Activated CD4-positive, CD25-positive, alpha-beta regulatory T cell (primary cell): ENCODE results near the gene PLK4.
"Not testable (repeated sequence)": the region's sequence is repeated elsewhere in the genome, so short reads cannot be mapped to it uniquely, and the experiment has no call there.

Experiments
- DNase-seq, 4 experiments: peaks; one replicate each; lab custom pipeline; 2025; lab: John Stamatoyannopoulos, UW

The PLK4 gene

DNA sequence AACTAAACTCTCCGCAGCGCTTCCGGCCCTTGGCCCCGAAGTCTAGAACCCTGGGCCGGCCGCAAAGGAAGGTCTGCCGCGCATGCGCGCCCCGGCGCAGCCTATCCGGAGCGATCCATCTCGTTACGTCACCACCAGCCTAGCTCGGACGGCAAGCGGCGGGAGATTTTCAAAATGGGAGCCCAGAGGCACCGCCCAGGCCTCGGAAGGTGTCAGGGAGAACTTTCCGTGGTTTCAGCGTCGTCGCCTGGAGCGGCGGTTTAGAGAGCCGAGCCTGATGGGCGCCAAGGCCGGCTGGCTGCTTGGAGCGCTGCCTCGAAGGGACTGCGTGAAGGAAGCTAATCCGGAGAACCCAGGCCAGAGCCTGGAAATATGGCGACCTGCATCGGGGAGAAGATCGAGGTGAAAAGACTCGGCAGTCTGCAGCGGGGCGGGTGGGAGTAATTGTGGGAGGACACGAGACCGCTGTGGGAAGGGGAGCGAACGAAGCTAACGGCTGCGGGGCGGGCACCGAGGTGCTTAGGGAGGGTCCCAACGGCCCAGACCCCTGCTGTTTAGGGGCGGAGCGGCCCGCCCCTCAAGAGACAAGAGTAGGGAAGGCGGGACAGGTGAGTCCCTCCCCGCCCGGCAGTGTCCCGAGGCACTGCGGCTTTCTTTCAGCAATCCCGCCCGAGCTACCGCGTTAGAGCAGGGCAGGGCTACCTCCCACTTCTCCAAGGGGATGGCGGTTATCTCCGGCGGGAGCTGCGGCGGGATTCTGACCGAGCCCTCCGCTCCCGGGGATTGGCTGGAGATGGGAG lies at the start of gene PLK4:
Gene PLK4, plus strand, starts transcription at position 131 of the 800 bp plus-strand sequence. Its CDS starts 242 bp downstream, at position 373.
- peak; percentile 77 to 88 (median 85) for DNase-seq

DNA sequence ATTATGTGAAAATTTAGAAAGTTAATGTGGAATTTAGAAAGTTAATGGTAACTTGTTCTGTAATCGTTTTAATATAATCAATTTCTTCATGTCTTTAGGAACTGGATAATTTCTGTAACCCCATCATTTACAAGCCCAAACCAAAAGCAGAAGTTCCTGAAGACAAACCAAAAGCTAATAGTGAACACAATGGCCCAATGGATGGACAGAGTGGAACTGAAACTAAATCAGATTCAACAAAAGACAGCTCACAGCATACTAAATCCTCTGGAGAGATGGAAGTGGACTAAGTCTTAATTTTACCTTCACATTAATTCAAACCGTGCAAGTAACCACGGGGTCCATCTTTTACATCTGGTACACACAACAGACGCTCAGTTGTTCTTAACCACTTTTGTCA lies 48.1 kb upstream of the PLK4 start:
- DNase-seq, result no peak

DNA sequence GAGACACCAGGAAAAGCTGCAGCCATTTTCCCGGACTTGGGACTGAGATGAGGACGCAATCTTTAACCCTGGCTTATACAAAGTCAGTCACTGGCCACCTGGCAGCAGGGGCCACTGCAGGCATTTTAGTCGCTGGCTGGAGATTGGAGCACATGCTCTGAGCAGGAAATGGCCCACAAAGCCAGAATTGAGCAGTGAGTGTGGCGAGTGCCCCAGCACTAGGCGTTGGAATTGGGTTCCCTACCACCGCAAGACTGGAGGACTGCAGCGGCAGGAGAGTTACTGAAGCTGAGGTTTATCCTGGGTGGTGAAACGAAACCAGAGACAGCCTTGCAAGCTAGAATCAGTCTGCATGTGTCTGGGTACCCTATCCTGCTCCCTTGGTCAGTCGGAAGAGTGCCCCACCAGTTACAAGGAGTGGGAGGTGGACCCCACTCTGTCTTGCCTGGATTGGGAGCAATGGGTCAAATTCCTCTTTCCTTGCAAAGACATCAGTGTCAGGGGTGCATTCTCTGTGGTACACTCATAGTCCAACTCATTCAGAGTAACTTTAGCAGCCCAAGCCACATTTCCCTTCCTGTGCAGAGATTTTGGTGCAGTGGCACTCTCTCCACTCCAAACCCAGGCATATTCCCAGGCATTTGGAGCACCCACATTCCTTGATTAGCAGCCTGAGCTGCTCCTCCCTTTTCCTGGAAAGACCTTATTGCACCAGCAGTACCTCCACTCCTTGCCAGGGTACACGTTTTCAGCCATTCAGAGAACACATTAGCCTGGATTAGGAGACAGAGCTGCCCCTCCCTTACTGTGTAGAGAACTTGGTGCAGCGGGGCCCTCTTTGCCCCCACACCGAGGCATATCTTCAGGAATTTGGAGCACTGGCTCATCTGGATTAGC lies 36.7 kb upstream of the PLK4 start:
- DNase-seq, result no peak

DNA sequence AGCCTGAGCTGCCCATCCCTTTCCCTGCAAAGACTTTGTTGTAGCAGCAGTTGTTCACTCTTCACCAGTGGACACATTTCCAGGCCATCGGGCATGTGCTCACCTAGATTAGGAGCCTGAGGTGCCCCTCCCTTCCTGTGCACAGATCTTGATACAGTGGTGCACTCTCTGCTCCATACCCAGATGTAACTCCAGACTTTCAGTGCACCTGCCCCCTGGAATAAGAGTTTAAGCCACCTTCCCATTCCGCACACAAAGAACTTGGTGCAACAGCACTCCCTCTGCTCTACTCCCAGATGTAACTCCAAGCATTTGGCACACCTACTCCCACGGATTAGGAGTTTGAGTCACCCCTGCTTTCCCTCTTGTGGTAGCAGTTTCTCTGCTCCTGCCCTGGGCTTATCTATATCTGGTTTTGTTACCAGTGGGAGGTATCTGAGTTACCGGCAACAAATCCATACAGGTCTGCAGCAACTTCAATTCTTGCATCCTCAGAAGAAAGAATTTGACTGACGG lies 36.0 kb upstream of the PLK4 start:
- no peak for DNase-seq

- no peak for DNase-seq
Measured at GRCh38 chr4:127846061-127846460, 34.6 kb upstream of the PLK4 start.

DNA sequence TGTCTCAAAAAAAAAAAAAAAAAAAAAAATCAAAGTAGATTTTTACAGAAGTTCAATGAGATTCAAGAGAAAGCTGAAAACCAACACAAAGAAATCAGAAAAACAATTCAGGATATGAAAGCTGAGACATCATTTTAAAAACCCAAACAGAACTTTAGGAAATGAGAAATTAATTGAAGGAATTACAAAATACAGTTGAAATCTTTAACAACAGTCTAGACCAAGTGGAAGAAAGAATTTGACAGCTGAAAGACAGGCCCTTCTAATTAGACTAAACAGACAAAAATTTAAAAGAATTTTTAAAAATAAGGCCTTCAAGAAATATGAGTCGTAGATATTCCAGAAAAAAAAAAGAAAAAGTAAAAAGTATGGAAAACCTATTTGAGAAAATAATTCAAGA lies 33.9 kb upstream of the PLK4 start:
- no peak for DNase-seq

GRCh38 chr4:127849505-127850234 lies 31.0 kb upstream of the PLK4 start:
- DNase-seq, result no peak

GRCh38 chr4:127852661-127853060 lies 28.0 kb upstream of the PLK4 start:
- no peak for DNase-seq

DNA sequence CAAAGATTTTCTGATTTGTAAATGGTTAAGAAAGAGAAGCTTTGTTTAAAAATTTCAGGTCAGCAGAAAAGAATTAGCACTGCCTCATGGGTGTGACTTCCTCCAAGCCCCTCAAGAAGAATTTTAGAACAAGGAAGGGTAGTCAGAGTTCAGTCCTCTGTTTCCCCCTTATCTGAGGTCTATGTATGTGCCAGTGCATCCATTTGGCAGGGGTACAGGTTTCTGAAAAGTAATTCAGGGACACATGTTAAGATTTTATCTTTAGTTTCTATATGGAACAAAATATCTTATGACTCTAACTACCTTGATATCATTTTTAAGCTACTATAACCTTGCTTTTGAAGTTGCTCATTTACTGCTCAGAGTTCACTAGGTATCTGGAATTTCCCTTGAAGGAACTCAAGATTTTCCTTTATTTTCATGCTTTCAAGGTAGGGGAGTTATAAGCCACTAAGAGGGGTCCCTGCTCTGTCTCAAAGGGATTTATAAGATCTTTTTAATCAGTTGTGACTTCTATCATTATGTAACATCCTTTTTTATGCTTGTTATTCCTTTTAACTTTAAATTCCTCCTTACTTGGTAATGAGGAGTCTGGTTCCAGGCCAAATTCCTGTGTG lies 24.4 kb upstream of the PLK4 start:
- no peak for DNase-seq

- no peak for DNase-seq
Measured at GRCh38 chr4:127856813-127857447, 23.8 kb upstream of the PLK4 start.

- no peak for DNase-seq
Measured at GRCh38 chr4:127857641-127858040, 23.1 kb upstream of the PLK4 start.

DNA sequence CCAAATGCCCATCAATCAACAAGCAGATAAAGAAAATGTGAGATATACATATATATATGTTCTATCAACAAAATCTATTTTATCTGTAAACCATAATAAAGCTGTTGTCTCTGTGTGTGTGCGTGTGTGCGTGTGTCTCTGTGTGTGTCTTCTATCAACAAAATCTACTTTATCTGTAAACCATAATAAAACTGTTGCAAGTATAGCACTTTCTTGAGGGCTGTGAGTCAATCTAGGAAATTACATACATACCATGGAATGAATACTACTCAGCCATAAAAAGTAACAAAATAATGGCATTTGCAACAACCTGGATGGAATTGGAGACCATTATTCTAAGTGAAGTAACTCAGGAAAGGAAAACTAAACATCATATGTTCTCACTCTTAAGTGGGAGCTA lies 12.5 kb upstream of the PLK4 start:
- no peak for DNase-seq

DNA sequence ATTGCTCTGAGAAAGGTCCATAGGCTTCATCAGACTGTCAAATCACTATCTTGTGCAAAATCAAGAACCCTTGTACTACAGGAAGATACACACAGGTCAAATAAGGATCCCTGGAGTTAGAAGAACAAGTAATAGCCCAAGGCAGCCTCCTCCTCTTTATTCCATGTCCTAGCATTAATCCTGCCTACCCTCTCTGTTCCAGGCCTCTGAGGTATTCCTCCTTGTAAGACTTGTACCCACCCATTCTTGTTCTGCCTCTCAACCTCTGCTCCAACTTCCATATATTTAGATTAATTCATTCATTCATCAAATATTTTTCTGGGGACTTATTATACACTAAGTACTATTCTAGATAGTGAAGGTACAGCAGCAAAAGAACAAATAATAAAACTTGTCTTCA lies 10.4 kb upstream of the PLK4 start:
- DNase-seq, result no peak

- DNase-seq, result no peak
Measured at GRCh38 chr4:127870688-127871087, 10.0 kb upstream of the PLK4 start.

GRCh38 chr4:127875791-127876190 lies 4.9 kb upstream of the PLK4 start:
- no peak for DNase-seq

- DNase-seq, result no peak
Measured at GRCh38 chr4:127881563-127881864, 821 bp downstream of the PLK4 start.

DNA sequence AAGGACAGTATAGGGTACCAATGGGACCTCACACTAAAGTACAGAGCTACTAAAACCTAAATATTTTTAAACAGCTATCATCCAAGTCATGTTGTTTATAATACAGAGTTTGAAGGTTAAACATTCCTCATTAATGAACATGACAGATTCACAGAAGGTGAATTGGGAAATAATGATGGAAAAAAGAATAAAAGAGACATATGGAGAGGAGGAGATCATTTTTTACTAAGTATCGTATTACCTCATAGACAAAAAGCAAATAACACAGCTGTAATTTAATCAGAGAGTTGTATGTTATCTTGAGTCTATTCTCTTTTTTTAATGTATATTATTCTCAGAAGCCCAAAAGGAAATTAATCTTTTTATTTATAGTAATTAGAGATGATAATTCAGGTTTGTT lies 7.9 kb downstream of the PLK4 start:
- no peak for DNase-seq

- DNase-seq, result no peak
Measured at GRCh38 chr4:127889903-127890302, 9.2 kb downstream of the PLK4 start.

DNA sequence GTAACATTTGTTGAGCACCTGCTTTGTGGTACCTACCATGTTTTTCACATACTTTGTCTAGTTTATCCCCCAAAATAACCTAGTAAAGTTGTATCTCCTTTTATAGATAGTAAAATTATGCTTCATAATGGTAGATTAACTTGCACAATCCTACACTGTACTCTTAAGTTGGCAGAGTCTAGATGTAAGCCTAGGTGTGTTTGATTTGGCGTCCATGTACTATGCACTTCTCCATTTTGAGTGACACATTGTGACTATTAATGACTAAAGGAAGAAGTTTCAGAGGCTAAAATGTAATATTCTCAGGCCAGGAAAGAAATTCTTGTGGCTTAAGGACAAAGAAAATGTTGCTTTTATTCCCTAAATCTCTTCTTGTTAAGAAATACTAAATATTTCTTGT lies 15.4 kb downstream of the PLK4 start:
- DNase-seq, result no peak

DNA sequence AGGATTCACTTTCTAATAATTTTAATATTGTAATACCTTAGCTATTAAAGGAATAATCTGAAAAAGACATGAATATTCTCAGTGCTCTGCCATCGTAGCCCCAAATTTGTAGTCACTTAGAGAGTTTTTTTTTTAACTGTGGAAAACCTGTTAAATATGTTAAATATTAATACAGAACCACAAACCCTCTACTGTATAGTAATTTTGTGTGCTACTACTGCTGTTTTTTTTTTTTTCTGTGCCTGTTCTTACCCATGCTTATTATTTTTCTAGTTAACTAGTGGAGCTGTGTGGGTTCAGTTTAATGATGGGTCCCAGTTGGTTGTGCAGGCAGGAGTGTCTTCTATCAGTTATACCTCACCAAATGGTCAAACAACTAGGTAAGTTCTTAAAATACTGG lies 15.8 kb downstream of the PLK4 start:
- DNase-seq, result no peak

- not testable (repeated sequence) for DNase-seq
Measured at GRCh38 chr4:127899682-127900081, 19.0 kb downstream of the PLK4 start.
